Measurements from ENCODE around the gene STX8. TPM values are rescaled to one million over a fixed set of nuclear protein-coding genes. Genes with fewer than 3 reads are reported as not detected.

STX8 gene
- total RNA-seq, 1 experiment from 2014 or later = 38.8 TPM

GRCh38 chr17:9410737-9411136 is 164.9 kb downstream of the STX8 start:
- Histone ChIP-seq H4K20me1 (ENCODE audit: insufficient read depth) (no peaks in the 10 kb centered on the region), H3K27me3 (ENCODE audit: insufficient read depth, low read length) (no peaks in the 10 kb centered on the region), H3K27ac (ENCODE audit: low read depth, low read length) (no peak overlapping the region), H2AFZ (ENCODE audit: low read depth, low read length, poor library complexity, severe bottlenecking) (no peak overlapping the region), H3K9ac (ENCODE audit: low read length) (no peak overlapping the region), H3K9me2 (ENCODE audit: insufficient read depth) (no peaks in the 10 kb centered on the region), H3K4me1 (ENCODE audit: control insufficient read depth in 1 of 2, insufficient read depth in 2 of 2, low read length in 2 of 2) (no peaks in the 10 kb centered on the region), H3K4me2 (ENCODE audit: low read length) (no peak overlapping the region), H3K79me2 (ENCODE audit: insufficient read depth, low read length) (no peaks in the 10 kb centered on the region), H3K4me3 (replicated peaks in 1 of 2; ENCODE audit: low read depth in 1 of 2, low read length in 2 of 2) (no peak overlapping the region), H3K9me3 (ENCODE audit: control insufficient read depth in 1 of 2, insufficient read depth in 1 of 2, low read depth in 1 of 2, low read length in 2 of 2) (no peaks in the 10 kb centered on the region), H3K36me3 (ENCODE audit: control insufficient read depth in 1 of 2, insufficient read depth in 2 of 2, low read length in 2 of 2) (no peaks in the 10 kb centered on the region)
- TF ChIP-seq SIN3A (IDR thresholded peaks at IDR 0.05; ENCODE audit: low read depth) (no peak), POLR2AphosphoS5 (IDR thresholded peaks at IDR 0.05; ENCODE audit: low read depth, low read length) (no peak), ZNF274 (IDR thresholded peaks at IDR 0.05; ENCODE audit: low read depth, low read length) (no peak), EGR1 (IDR thresholded peaks at IDR 0.05; ENCODE audit: low read depth) (no peak), EZH2 (IDR thresholded peaks at IDR 0.05) (no peak), POLR2A (IDR thresholded peaks at IDR 0.05; ENCODE audit: borderline replicate concordance, extremely low read depth, insufficient read depth, insufficient read length) (no peak), SRF (IDR thresholded peaks at IDR 0.05; ENCODE audit: low read depth) (no peak), ZFX (IDR thresholded peaks at IDR 0.05) (no peak), SP1 (IDR thresholded peaks at IDR 0.05; ENCODE audit: low read depth) (no peak), ELF1 (IDR thresholded peaks at IDR 0.05; ENCODE audit: borderline replicate concordance, low read depth) (no peak)
- TF ChIP-seq, protein P1, sequence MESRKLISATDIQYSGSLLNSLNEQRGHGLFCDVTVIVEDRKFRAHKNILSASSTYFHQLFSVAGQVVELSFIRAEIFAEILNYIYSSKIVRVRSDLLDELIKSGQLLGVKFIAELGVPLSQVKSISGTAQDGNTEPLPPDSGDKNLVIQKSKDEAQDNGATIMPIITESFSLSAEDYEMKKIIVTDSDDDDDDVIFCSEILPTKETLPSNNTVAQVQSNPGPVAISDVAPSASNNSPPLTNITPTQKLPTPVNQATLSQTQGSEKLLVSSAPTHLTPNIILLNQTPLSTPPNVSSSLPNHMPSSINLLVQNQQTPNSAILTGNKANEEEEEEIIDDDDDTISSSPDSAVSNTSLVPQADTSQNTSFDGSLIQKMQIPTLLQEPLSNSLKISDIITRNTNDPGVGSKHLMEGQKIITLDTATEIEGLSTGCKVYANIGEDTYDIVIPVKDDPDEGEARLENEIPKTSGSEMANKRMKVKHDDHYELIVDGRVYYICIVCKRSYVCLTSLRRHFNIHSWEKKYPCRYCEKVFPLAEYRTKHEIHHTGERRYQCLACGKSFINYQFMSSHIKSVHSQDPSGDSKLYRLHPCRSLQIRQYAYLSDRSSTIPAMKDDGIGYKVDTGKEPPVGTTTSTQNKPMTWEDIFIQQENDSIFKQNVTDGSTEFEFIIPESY (IDR thresholded peaks at IDR 0.05; ENCODE audit: extremely low read depth, insufficient replicate concordance, low read length) = no peak
- TF ChIP-seq, protein P2, sequence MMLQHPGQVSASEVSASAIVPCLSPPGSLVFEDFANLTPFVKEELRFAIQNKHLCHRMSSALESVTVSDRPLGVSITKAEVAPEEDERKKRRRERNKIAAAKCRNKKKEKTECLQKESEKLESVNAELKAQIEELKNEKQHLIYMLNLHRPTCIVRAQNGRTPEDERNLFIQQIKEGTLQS (IDR thresholded peaks at IDR 0.05) = no peak
- ChIA-PET RAD21 (ENCODE audit: low non-redundant PET in 1 of 2, low total read pairs in 2 of 2, uncharacterized antibody in 2 of 2, unreplicated experiment in 2 of 2) (no interaction called here), POLR2A (no interaction called here), CTCF (no interaction called here)
- no TSS peak for BruUV-seq (replicated peaks)
- intact Hi-C loops (cut with micrococcal nuclease) = no loop called here
- DNase-seq (ENCODE audit: low read depth, low spot score) (no peak), ATAC-seq (no peak)
